Fibroblast of mammary gland (primary cell): ENCODE results near the gene PRPF8.
"Not testable (repeated sequence)": the region's sequence is repeated elsewhere in the genome, so short reads cannot be mapped to it uniquely, and the experiment has no call there.

ENCODE experiments used
- DNase-seq: peaks from one replicate; pipeline ENCODE4 v3.0.0-alpha.2; 2010; ENCODE audit warnings: low read depth
- H3K4me3 ChIP-seq: 2 replicates; pipeline ENCODE4 v1.5.1; 2011; ENCODE audit warnings: low read depth, mild to moderate bottlenecking, low read length, moderate library complexity; ENCODE audit not compliant: control insufficient read depth
- TF ChIP-seq, protein P1 (sequence below): conservative IDR thresholded peaks from 2 replicates; pipeline ENCODE4 v1.5.1; 2011; ENCODE audit warnings: low read depth, low read length, inconsistent platforms; ENCODE audit not compliant: control insufficient read depth, insufficient read depth

Gene PRPF8

DNA sequence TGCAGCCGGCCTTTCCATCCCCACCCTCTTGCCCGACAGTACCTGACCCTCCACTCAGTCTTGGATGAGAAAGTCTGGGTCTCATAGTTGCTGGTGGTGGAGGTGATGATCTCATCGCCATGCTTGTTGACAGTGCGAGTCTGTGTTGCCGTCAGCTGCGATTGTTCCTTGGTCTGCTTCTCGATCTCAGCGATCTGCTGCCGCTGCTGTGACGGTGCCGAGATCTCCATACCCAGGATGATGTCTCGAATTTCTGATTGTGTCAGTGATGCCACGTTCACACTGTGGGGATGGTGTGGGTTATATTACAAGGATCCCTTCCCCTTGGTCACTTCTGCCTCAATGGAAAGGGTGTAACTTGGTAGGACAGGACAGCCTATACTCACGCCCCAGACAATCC, 30.9 kb downstream of the PRPF8 start:
- no peak for DNase-seq
- H3K4me3 ChIP-seq, result no peak overlapping the region
- TF ChIP-seq, protein P1, sequence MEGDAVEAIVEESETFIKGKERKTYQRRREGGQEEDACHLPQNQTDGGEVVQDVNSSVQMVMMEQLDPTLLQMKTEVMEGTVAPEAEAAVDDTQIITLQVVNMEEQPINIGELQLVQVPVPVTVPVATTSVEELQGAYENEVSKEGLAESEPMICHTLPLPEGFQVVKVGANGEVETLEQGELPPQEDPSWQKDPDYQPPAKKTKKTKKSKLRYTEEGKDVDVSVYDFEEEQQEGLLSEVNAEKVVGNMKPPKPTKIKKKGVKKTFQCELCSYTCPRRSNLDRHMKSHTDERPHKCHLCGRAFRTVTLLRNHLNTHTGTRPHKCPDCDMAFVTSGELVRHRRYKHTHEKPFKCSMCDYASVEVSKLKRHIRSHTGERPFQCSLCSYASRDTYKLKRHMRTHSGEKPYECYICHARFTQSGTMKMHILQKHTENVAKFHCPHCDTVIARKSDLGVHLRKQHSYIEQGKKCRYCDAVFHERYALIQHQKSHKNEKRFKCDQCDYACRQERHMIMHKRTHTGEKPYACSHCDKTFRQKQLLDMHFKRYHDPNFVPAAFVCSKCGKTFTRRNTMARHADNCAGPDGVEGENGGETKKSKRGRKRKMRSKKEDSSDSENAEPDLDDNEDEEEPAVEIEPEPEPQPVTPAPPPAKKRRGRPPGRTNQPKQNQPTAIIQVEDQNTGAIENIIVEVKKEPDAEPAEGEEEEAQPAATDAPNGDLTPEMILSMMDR, result no peak

DNA sequence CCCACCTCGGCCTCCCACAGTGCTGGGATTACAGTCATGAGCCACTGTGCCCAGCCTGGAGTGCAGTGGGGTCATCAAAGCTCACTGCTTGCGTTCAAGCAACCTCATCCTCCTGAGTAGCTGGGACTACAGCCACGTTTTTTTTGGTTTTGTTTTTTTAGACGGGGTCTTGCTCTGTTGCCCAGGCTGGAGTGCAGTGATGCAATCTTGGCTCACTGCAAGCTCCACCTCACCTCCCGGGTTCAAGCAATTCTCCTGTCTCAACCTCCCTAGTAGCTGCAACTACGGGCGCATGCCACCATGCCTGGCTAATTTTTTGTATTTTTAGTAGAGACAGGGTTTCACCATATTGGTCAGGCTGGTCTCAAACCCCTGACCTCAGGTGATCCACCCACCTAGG, 31.9 kb downstream of the PRPF8 start:
- DNase-seq, result peak; percentile 42
- not testable (repeated sequence) for H3K4me3 ChIP-seq

DNA sequence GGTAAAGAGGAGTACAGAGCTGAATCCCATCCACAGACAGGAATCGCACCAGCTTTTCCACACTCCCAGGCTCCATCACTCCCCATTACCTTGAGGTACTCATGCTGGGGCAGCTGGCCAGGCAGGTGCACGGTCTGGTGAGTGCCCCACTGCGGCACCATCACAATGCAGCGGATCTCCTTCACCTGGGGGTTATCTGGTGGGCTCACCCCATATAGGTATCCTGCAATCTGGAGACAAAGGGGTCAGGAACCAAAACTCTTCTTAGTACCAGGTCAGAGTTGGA, 33.2 kb downstream of the PRPF8 start:
- DNase-seq, result no peak
- H3K4me3 ChIP-seq, result no peak overlapping the region
- TF ChIP-seq, protein P1, result no peak

DNA sequence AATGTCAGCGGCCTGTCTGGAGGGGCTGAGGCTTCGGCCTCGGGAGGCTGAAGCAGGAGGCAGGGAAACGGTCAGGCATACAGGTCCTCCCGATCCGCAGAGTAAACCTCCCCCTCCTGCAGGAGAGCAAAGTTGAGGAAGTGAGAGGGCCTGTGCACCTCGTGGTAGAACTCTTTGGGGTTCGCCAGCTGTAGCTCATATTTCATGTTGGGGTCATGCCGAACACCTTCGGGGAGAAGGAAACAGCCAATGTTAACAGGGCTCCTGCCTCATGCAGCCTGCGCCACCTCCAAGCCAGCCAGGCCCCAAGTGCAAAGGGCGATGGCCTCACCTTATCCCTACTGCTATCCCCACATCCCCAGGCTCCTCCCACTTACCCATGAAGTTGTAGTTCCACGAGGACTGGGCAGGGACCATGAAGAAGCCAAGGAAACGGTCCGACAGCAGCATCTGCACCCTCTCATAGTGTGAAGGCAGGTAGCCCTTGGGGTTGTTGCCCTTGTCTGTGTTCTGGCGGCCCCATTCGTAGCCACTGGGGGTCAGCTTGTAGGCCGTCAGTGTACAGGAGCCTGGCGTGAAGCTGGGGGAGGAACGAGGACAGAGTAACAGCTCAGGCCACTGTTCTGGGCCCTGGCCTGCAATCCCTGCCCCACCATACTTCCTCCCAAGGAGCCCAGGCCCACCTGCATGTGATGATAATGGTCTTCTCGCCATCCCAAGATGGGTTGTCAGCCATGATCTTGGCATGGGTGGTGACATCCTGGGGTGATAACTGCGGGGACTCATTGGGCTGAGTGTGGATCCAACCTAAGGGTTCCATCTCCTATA, 33.7 kb downstream of the PRPF8 start:
- no peak for DNase-seq
- no peak overlapping the region for H3K4me3 ChIP-seq
- TF ChIP-seq, protein P1, result no peak

DNA sequence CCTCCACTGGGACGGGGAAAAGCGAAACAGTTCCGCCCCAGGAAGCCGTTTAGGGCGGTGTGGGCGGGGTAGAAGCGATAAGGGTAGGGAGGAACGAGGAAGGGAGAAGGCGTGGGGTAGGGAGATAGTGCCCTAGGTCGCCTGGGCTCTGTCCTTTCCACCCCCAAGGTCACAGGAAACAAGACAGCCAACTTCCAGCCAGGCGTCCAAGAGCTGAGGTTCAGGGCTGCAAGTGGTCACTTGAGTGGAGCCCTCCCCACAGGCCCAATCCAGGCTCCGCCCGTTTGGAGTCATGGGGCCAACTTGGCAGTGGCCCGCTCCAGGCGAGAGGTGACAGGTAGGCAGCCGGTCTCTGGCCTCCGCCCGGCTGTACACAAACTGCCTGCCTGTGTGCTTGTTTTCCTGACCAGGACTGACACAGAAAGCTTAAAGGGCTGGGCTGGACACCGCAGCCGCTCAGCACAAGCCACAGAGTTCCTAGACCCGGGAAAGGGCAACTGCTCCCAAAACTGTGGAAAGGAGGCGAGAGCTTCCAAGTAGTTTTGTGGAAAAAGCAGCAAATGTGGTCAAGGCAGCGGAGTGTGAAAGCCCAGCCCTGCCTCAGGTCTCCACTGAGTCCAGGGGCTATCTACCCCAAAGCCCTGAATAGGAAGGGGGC, 34.7 kb downstream of the PRPF8 start, which contains the start of gene RILP:
RILP (minus strand) TSS at position 23 of the 658 bp plus-strand sequence. CDS start 62 bp downstream, outside the sequence.
- TF ChIP-seq, protein P1, result no peak
- H3K4me3 ChIP-seq, result peak within 1 kb of the TSS; percentile 46
- peak; percentile 62 for DNase-seq

DNA sequence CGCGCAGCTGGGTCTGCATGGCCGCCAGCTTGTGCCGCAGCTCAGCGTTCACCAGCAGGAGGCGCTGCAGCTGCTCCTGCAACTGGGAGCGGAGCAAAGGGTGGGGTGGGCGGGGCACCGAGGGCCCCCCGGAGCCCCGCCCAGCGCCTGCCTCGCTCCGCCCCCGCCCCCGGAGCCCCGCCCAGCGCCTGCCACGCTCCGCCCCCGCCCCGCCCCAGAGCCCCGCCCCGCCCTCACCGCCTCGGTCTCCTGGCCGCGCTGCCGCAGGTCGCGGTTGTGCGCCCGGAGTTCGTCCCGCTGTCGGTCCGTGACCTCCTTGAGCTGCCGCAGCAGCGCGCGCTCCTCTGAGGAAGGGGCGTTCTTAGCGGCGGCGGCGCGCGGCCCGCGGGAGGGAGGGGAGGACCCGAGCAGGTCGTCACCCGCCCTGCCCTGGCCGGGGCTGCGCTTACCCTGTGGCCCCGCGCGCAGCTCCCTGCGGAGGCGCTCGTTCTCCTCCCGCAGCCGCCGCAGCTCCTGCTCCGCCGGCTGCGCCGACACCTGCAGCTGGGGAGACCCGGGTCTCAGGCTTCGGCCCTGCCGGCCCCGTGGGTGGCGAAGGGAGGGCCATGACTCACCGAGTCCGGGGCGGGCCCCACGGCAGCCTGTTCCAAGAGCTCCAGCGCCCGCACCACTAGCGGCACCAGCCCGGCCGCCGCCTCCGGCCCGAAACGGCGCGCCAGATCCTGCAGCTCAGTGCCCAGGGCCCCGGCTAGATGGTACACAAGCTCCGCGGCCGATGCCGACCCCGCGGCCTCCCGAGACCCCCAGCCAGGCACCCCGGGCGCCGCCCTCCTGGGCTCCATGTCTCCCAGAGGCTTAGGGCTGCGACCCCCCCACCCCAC, 35.5 kb downstream of the PRPF8 start:
- TF ChIP-seq, protein P1, result peak; percentile 71
- H3K4me3 ChIP-seq, result peak overlapping the region; percentile 42
- DNase-seq, result peak; percentile 94
